Naive thymus-derived CD8-positive, alpha-beta T cell (primary cell): ENCODE measurements around the gene TBX5. TPM values are rescaled to one million over a fixed set of nuclear protein-coding genes. Genes with fewer than 3 reads are reported as not detected.

ENCODE experiments used
- ATAC-seq, 2 donors: fragments of 150-1000 bp; cut with Tn5 transposase in 1 of 2; sonication (Bioruptor Pico), chemical (Tn5 transposase) in 1 of 2; 1 replicate in 1 of 2; 2 replicates in 1 of 2; pipeline ENCODE4 v1.10.0; 2021; ENCODE audit warnings: mild to moderate bottlenecking in 2 of 2, moderate library complexity in 2 of 2
- POLR2A ChIA-PET: fragments of 350-600 bp; sonication (Branson Sonifier 250); formaldehyde crosslinking; loops from one replicate; lab custom pipeline; 2021; ENCODE audit warnings: antibody characterized with exemption; lab: Charles Lee
- DNase-seq, 10 donors: peaks; one replicate each; pipeline versions ENCODE4 v3.0.0 to v3.0.0-alpha.2; 2020 to 2022
- H3K27ac Mint-ChIP-seq, 10 donors: one replicate each; pipeline ENCODE4 v1.8.0; 2020 to 2022; ENCODE audit warnings: mild to moderate bottlenecking in 10 of 10, mixed read lengths in 10 of 10, moderate library complexity in 4 of 10, inconsistent platforms in 1 of 10
- H3K27me3 Mint-ChIP-seq, 5 donors: one replicate each; pipeline ENCODE4 v1.8.0; 2021 to 2022; ENCODE audit warnings: mixed read lengths in 5 of 5
- H3K36me3 Mint-ChIP-seq, 3 donors: one replicate each; pipeline ENCODE4 v1.8.0; 2020 to 2022; ENCODE audit warnings: mixed read lengths in 3 of 3, mild to moderate bottlenecking in 2 of 3, inconsistent platforms in 1 of 3
- H3K4me1 Mint-ChIP-seq, 4 donors: one replicate each; pipeline ENCODE4 v1.8.0; 2021 to 2022; ENCODE audit warnings: mixed read lengths in 4 of 4
- H3K4me3 Mint-ChIP-seq, 10 donors: one replicate each; pipeline ENCODE4 v1.8.0; 2020 to 2022; ENCODE audit warnings: mild to moderate bottlenecking in 10 of 10, mixed read lengths in 10 of 10, moderate library complexity in 6 of 10, inconsistent platforms in 1 of 10
- H3K9me3 Mint-ChIP-seq, 9 donors: one replicate each; pipeline ENCODE4 v1.8.0; 2020 to 2022; ENCODE audit warnings: mixed read lengths in 9 of 9, mild to moderate bottlenecking in 3 of 9, inconsistent platforms in 1 of 9, moderate library complexity in 1 of 9
- polyA plus RNA-seq, 3 donors: library from polyadenylated mRNA; unstranded; fragments of 300-500 nt; fragmentation: Illumina TruSeq; gene quantifications; one replicate each; pipeline ENCODE4 v1.2.3, GENCODE V29; 2021
- total RNA-seq, 8 experiments: library from RNA in 2 of 8; stranded (reverse) in 2 of 8; gene quantifications; one replicate each; pipeline ENCODE4 v1.2.3 and lab custom pipeline; 2021 to 2026

TBX5 gene
- total RNA-seq, result not detected
- not detected for polyA plus RNA-seq
- 0 reads per million in 6 experiments for total RNA-seq (lab: John Stamatoyannopoulos, UW)

DNA sequence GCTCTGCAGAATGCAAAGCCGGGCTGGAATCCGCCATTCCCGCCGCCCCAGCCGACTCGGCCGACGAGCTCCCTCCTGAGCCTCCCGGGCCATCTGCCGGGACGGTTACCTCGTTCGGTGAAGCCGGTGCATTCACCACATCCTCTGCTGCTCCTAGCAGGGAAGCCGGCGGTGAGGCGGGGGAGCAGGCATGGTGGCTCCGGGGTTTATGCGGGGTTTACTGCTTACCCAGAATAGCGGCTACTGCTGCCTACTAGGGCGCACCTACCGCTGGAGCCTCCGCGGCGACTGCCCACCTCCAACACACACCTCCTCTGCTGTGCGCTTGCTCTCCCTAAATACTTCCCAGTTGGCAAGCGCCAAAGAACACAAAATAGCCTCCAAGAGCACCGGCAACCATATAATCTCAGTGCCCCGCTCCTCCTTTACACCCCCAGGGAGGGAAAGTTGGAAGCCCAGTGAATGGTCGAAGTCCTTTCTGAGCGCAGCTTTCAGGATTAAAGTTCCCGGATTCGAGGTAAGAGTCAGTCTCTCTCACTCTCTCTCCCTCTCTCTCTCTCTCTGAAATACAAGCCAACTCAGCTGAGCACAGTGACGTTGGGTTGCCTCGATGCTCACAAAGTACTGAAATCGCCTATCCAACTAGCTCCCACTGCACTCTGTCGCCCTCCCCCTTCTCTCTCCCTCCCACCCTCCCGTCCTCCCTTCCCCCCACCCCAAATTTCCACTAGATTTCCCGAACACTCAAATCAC lies at the start of gene TBX5:
Gene TBX5 (minus strand): TSS at position 626 of the 753 bp plus-strand sequence. CDS start 2,246 bp downstream, outside the sequence.
- POLR2A ChIA-PET, result no interaction called here
- no peak within 1 kb of the TSS for H3K4me3 Mint-ChIP-seq
- no peak for DNase-seq

DNA sequence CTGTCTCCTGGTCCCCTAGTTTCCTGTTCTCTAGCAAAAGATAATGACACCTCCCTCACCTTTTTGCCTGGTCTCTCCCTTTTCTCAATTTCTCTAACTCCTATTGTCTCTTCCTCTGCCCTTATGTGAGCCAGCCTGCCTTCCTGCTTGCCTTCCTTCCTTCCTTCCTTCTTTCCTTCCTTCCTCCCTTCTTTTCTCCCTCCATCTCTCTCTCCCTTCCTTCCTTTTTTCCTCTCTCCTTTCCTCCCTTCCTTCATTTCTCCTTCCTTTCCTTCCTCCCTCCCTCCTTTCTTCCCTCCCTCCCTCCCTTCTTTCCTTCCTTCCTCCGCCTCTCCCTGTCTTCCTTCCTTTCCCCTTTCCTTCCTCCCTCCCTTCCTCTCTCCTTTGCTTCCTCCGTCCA lies 45.7 kb upstream of the TBX5 start:
- Mint-ChIP-seq H3K4me1 (no peaks in the 10 kb centered on the region), H3K27ac (no peak overlapping the region), H3K4me3 (no peak overlapping the region), H3K36me3 (peaks cover 0 to 5% (median 0%) of the 10 kb centered on the region in 3 donors), H3K9me3 (peaks cover 0 to 5% (median 0%) of the 10 kb centered on the region in 9 donors), H3K27me3 (peaks cover 36 to 70% (median 52%) of the 10 kb centered on the region in 5 donors)
- POLR2A ChIA-PET, result no interaction called here
- DNase-seq, result no peak
- no peak for ATAC-seq

More for the DNA sequence above, at the start of gene TBX5:
- ATAC-seq, result no peak
- peaks cover 0 to 8% (median 0%) of the 10 kb centered on the region in 9 donors for H3K9me3 Mint-ChIP-seq
- H3K4me1 Mint-ChIP-seq, result peaks cover 12 to 36% (median 15%) of the 10 kb centered on the region in 4 donors
- H3K36me3 Mint-ChIP-seq, result peaks cover 0 to 3% (median 0%) of the 10 kb centered on the region in 3 donors
- peaks cover 41 to 99% (median 83%) of the 10 kb centered on the region in 5 donors for H3K27me3 Mint-ChIP-seq
- no peak within 1 kb of the TSS for H3K27ac Mint-ChIP-seq

GRCh38 chr12:114450515-114451300 lies 44.8 kb upstream of the TBX5 start:
- POLR2A ChIA-PET, result no interaction called here
- DNase-seq (no peak), ATAC-seq (no peak)
- Mint-ChIP-seq H3K4me1 (no peaks in the 10 kb centered on the region), H3K36me3 (peaks cover 0 to 5% (median 0%) of the 10 kb centered on the region in 3 donors), H3K9me3 (peaks cover 0 to 5% (median 0%) of the 10 kb centered on the region in 9 donors), H3K27ac (no peak overlapping the region), H3K4me3 (no peak overlapping the region), H3K27me3 (peaks cover 31 to 72% (median 57%) of the 10 kb centered on the region in 5 donors)

DNA sequence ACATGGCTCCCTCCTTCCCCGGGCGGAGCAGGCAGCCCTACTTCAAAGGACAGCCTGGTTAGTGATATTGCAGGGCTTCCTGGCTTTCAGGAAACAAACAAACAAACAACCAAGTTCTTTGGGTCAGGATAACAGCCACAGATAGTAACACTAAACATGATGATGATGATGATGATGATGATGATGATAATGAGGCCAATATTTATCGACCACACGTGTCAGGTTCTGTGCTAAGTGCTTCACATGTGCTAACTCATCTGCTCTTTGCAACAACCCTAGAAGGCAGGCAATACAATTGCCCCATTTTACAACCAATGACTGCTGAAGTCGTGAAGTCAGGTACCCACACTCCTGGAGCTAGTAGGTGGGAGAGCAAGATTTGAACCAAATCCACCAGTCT lies 44.1 kb upstream of the TBX5 start:
- ATAC-seq, result no peak

DNA sequence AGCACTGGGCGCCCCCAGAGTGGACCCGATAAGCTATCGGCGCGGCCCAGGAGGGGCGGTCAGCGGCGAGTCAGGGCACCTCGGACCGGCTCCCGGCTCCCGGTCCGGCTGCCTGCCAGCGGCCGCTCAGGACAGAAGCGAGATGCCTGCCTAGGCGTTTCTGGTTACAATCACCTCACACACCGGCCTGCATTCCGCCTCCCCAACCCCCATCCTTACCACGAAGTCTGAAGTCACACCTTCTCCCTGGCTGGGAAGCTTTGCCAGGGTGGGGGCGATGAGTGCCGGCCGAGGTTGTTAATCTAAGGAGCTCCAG lies 42.6 kb upstream of the TBX5 start:
- no peak for ATAC-seq
- no peak for DNase-seq
- no peak overlapping the region for H3K27ac Mint-ChIP-seq
- peaks cover 0 to 5% (median 0%) of the 10 kb centered on the region in 9 donors for H3K9me3 Mint-ChIP-seq
- H3K27me3 Mint-ChIP-seq, result peaks cover 33 to 84% (median 62%) of the 10 kb centered on the region in 5 donors
- POLR2A ChIA-PET, result no interaction called here
- peaks cover 0 to 5% (median 2%) of the 10 kb centered on the region in 3 donors for H3K36me3 Mint-ChIP-seq
- no peak overlapping the region for H3K4me3 Mint-ChIP-seq
- peaks cover 0 to 5% (median under 1%) of the 10 kb centered on the region in 4 donors for H3K4me1 Mint-ChIP-seq

More for the DNA sequence above, 44.1 kb upstream of the TBX5 start:
- Mint-ChIP-seq H3K9me3 (peaks cover 0 to 5% (median 0%) of the 10 kb centered on the region in 9 donors), H3K27ac (no peak overlapping the region), H3K36me3 (peaks cover 0 to 5% (median 0%) of the 10 kb centered on the region in 3 donors), H3K4me1 (peaks cover 0 to under 1% (median 0%) of the 10 kb centered on the region in 4 donors), H3K4me3 (no peak overlapping the region), H3K27me3 (peaks cover 32 to 73% (median 60%) of the 10 kb centered on the region in 5 donors)
- no peak for DNase-seq
- POLR2A ChIA-PET, result no interaction called here

- DNase-seq (no peak), ATAC-seq (no peak)
- Mint-ChIP-seq H3K27me3 (peaks cover 36 to 88% (median 67%) of the 10 kb centered on the region in 5 donors), H3K4me1 (peaks cover 0 to 5% (median under 1%) of the 10 kb centered on the region in 4 donors), H3K36me3 (peaks cover 0 to 5% (median 2%) of the 10 kb centered on the region in 3 donors), H3K27ac (no peak overlapping the region), H3K4me3 (no peak overlapping the region), H3K9me3 (peaks cover 0 to 5% (median 0%) of the 10 kb centered on the region in 9 donors)
- POLR2A ChIA-PET, result no interaction called here
Measured at GRCh38 chr12:114447799-114448617, 42.1 kb upstream of the TBX5 start.

DNA sequence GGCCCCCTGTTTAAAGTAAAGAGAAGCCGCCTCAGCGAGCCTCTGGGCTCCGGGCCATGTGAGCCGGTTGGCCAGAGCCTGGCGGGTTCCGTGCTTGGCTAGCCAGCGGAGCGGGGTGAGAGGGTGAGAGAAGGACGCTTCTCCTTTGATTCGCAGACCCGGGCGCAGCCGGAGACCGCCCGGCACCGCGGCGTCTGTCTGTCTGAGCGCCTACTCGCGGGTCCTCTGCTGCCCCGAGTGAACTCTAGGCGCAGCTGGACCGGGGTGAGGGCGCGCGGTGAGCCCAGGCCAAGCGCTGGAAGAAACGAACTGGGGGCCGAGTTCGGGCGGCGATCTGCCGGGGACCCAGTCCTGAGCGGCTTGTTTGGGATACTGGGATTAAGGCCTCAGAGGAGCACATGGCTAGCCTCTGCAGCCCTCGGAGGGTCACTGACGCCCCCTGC lies 41.4 kb upstream of the TBX5 start:
- Mint-ChIP-seq H3K9me3 (peaks cover 0 to 5% (median 0%) of the 10 kb centered on the region in 9 donors), H3K4me3 (no peak overlapping the region), H3K36me3 (peaks cover 0 to 5% (median 2%) of the 10 kb centered on the region in 3 donors), H3K4me1 (peaks cover 0 to 5% (median under 1%) of the 10 kb centered on the region in 4 donors), H3K27me3 (peaks cover 39 to 90% (median 73%) of the 10 kb centered on the region in 5 donors), H3K27ac (no peak overlapping the region)
- ATAC-seq (no peak), DNase-seq (no peak)
- POLR2A ChIA-PET, result no interaction called here

DNA sequence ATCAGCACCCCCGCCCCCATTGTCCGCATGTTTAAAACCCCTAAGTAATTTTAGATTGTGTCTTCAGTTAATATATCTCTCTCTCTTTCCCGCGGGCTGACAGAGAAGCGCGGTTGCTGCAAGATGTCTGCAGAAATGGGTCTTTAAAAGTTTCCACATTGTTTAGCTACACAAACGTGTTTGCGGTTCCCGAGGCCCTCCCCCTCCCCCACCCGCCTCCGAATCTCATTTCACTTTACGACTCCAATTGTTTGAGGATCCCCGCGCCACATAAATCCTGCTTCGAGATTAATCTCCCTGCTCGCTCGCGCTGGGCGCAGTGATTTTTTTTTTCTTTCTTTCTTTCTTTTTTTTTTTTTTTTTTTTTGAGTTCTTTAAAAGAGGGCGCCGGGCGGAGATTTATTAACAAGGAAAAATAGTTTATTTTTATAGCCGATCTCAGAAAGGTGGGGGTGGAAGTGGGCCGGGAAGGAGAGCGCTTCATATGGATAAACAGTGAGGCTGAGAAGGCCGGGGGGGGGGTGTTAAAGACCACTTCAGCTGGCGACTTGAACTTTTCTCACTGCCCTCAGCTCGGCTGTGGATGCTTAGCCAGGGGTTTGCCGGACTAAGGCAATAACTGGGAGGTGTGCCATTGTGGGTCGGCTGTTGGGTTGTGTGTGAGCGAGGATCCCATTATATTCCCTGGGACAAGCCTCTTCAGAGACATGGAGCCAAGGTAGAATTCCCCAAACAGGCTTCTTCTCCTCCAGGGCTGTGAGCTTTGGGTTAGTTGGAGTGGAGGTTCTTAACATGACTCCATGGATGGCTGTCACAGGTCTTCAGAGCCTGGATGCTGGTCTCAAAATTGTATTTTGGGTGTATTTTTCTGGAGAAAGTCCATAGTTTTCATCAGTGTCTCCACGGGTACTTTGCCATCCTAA lies 39.7 kb upstream of the TBX5 start:
- Mint-ChIP-seq H3K27ac (no peak overlapping the region), H3K4me3 (no peak overlapping the region), H3K36me3 (peaks cover 0 to 5% (median 2%) of the 10 kb centered on the region in 3 donors), H3K4me1 (peaks cover 0 to 5% (median under 1%) of the 10 kb centered on the region in 4 donors), H3K9me3 (peaks cover 0 to 5% (median 0%) of the 10 kb centered on the region in 9 donors), H3K27me3 (peaks cover 43 to 90% (median 67%) of the 10 kb centered on the region in 5 donors)
- POLR2A ChIA-PET, result no interaction called here
- DNase-seq, result no peak
- no peak for ATAC-seq

GRCh38 chr12:114444422-114445279 lies 38.7 kb upstream of the TBX5 start:
- ATAC-seq (no peak), DNase-seq (no peak)
- peaks cover 0 to 5% (median 0%) of the 10 kb centered on the region in 9 donors for H3K9me3 Mint-ChIP-seq
- POLR2A ChIA-PET, result no interaction called here
- H3K36me3 Mint-ChIP-seq, result peaks cover 0 to 5% (median 2%) of the 10 kb centered on the region in 3 donors
- peaks cover 0 to 5% (median under 1%) of the 10 kb centered on the region in 4 donors for H3K4me1 Mint-ChIP-seq
- peaks cover 38 to 90% (median 68%) of the 10 kb centered on the region in 5 donors for H3K27me3 Mint-ChIP-seq
- no peak overlapping the region for H3K4me3 Mint-ChIP-seq
- H3K27ac Mint-ChIP-seq, result no peak overlapping the region

GRCh38 chr12:114443607-114444421 lies 37.9 kb upstream of the TBX5 start:
- no peak overlapping the region for H3K27ac Mint-ChIP-seq
- no peak for ATAC-seq
- H3K27me3 Mint-ChIP-seq, result peaks cover 34 to 90% (median 63%) of the 10 kb centered on the region in 5 donors
- H3K9me3 Mint-ChIP-seq, result no peaks in the 10 kb centered on the region
- no peak overlapping the region for H3K4me3 Mint-ChIP-seq
- H3K36me3 Mint-ChIP-seq, result peaks cover 0 to 5% (median 2%) of the 10 kb centered on the region in 3 donors
- POLR2A ChIA-PET, result no interaction called here
- DNase-seq, result no peak
- H3K4me1 Mint-ChIP-seq, result peaks cover 0 to 5% (median under 1%) of the 10 kb centered on the region in 4 donors
